Right lobe of liver (tissue), 6 donors: ENCODE results near the gene BMAL2. TPM values are rescaled to one million over a fixed set of nuclear protein-coding genes. Genes with fewer than 3 reads are reported as not detected.

Source experiments
- ATAC-seq, 4 donors: fragments of 200-7000 bp; cut with Tn5 transposase; one replicate each; pipeline ENCODE4 v1.9.1; 2020; ENCODE audit warnings: mild to moderate bottlenecking in 4 of 4, moderate library complexity in 4 of 4
- DNase-seq, 3 donors: peaks; one replicate each; pipeline ENCODE4 v3.0.0-alpha.2; 2020
- H3K27ac ChIP-seq, 3 donors: fragments of 200-600 bp; one replicate each; pipeline ENCODE4 v1.8.0; 2022
- H3K27me3 ChIP-seq, 2 donors: fragments of 200-600 bp; one replicate each; pipeline ENCODE4 v1.8.0; 2022
- H3K36me3 ChIP-seq, 4 donors: fragments of 200-600 bp; sonication (generic) in 1 of 4; one replicate each; pipeline versions ENCODE4 v1.5.1 to v1.8.0; 2017 to 2022; ENCODE audit warnings: control low read depth in 1 of 4
- H3K4me1 ChIP-seq, 4 donors: fragments of 200-600 bp; sonication (generic) in 1 of 4; one replicate each; pipeline versions ENCODE4 v1.5.1 to v1.8.0; 2017 to 2022; ENCODE audit warnings: control low read depth in 1 of 4
- H3K4me3 ChIP-seq, 3 donors: fragments of 200-600 bp; one replicate each; pipeline ENCODE4 v1.8.0; 2022
- H3K9me3 ChIP-seq, 4 donors: fragments of 200-600 bp; sonication (generic) in 1 of 4; one replicate each; pipeline versions ENCODE4 v1.5.1 to v1.8.0; 2017 to 2022; ENCODE audit warnings: control low read depth in 1 of 4
- CTCF ChIP-seq, 4 donors: fragments of 200-600 bp in 3 of 4; fragments of 450-650 bp in 1 of 4; IDR thresholded peaks; one replicate each; pipeline versions ENCODE4 v1.5.1 to v1.8.0; 2016 to 2022; ENCODE audit warnings: antibody characterized with exemption in 4 of 4, mild to moderate bottlenecking in 2 of 4
- POLR2A ChIP-seq: fragments of 450-650 bp; IDR thresholded peaks from one replicate; pipeline ENCODE4 v1.6.1; 2017; ENCODE audit warnings: antibody characterized with exemption, mild to moderate bottlenecking
- WGBS: methylation state at CpG from one replicate; pipeline ENCODE4 v1.1.6; 2018; ENCODE audit warnings: low coverage, low lambda C conversion rate; ENCODE audit not compliant: insufficient coverage; ENCODE audit errors: missing lambda C conversion rate; 5-methylcytosine and 5-hydroxymethylcytosine counted together
- intact Hi-C, 2 donors: fragments of 100-400 bp; cut with DNase I; formaldehyde crosslinking; loops; one replicate each; pipeline versions ENCODE4 v1.11.2 to v1.14.1; 2022
- total RNA-seq, 6 experiments: library from RNA; depleted of rRNA in 2 of 6; stranded (reverse); fragments of >200 nt in 2 of 6; fragmentation: NEBNext Ultra II Directional in 3 of 6; extraction: Animal tissue kit (Norgen Biotek cat#: 25700) in 3 of 6; gene quantifications; one replicate each; pipeline versions ENCODE4 v1.1.0 to v1.2.4, GENCODE V29; 2016 to 2023
- donor health status: DM: no; HTN: yes; CAD: no.
- donor health status: DM: no; HTN: no; CAD: no.
- donor health status: DM: no; HTN: no; CAD: no.
- donor health status: DM: no; HTN: yes; CAD: no.
- donor health status: DM: no; HTN: yes; CAD: no.

The BMAL2 gene
- total RNA-seq, 6 experiments from 2014 or later: 2.6 to 22.5 (median 4.3) TPM

DNA sequence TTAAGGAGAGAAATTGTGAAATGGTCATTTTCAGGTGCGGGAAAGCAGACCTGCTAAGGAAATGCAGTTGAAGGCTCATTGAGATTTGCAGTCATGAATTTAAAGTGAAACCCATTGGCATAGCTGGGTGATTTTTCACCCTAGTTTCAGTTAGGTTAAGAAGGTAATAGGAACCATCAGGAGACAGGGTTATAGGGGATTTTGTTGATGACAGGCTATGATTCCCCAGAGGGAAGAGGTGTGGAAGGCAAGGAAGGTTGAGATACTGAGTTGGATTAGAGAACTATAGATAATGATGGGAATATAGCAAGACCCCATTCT is 22.7 kb upstream of the BMAL2 start:
- Histone ChIP-seq H3K36me3 (peaks cover 0 to 29% (median under 1%) of the 10 kb centered on the region in 4 donors), H3K27ac (no peak overlapping the region), H3K9me3 (no peaks in the 10 kb centered on the region), H3K4me3 (no peak overlapping the region), H3K27me3 (no peaks in the 10 kb centered on the region), H3K4me1 (no peaks in the 10 kb centered on the region)
- WGBS: 100% methylated on average over 1 of the region's 1 CpG
- intact Hi-C loops: loop anchor here in 1 of 2 donors (5.0 kb wide), 1 partner anchor 293 kb away; no protein-coding TSS in a partner anchor
- no peak for ATAC-seq
- TF ChIP-seq POLR2A: no peak
- TF ChIP-seq CTCF (IDR thresholded peaks at IDR 0.05): no peak
- DNase-seq: no peak

DNA sequence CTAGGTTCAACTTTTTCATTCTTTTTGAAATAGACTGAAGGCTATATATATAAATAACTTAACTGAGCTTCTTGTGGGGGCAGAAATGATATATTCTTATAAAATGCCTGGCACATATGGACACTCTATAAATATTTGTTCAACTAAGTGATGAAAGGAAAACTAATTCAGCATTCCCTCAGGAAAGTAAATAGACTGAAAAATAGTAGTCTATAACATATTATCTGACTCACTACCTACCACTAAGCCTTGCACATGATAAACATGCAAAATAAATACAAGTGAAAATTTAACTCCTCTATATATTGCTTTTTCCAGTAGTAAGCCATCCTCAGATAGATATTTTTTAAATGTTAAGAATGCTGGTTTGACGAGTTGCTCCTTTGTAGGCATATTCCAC is 15.7 kb upstream of the BMAL2 start:
- TF ChIP-seq CTCF (IDR thresholded peaks at IDR 0.05) (no peak), POLR2A (no peak)
- Histone ChIP-seq H3K36me3 (peaks cover 2 to 43% (median 3%) of the 10 kb centered on the region in 4 donors), H3K27me3 (no peaks in the 10 kb centered on the region), H3K4me3 (no peak overlapping the region), H3K9me3 (no peaks in the 10 kb centered on the region), H3K27ac (no peak overlapping the region), H3K4me1 (no peaks in the 10 kb centered on the region)
- intact Hi-C loops: no loop called here
- WGBS: 81% methylated on average over 1 of the region's 1 CpG
- no peak for DNase-seq
- no peak for ATAC-seq

DNA sequence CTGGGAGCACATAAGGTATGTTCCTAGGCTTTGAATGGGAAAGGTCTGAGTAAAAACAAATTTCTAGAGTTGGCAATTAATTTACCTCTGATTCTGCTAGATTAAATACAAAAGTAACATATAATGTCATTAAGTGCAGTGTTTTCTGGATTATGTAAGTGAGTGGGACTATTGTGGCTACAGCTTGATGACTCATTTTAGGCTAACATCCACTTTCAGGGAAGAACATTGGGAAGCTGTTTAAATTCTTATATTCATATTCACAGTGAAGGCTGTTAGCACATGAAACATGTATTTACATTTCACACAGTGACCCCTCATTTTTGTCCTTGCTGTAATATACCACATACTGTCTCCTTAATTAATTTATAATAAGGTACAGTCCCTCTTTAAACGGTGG is 13.2 kb upstream of the BMAL2 start:
- peaks cover 0 to 6% (median 0%) of the 10 kb centered on the region in 4 donors for H3K4me1 ChIP-seq
- DNase-seq: no peak
- no peak overlapping the region for H3K4me3 ChIP-seq
- no peak for TF ChIP-seq CTCF (IDR thresholded peaks at IDR 0.05)
- TF ChIP-seq POLR2A: no peak
- H3K36me3 ChIP-seq: peaks cover 3 to 46% (median 7%) of the 10 kb centered on the region in 4 donors
- intact Hi-C loops: no loop called here
- no peaks in the 10 kb centered on the region for H3K9me3 ChIP-seq
- ATAC-seq: peak in 1 of 4 donors; percentile 54
- no peak overlapping the region for H3K27ac ChIP-seq
- 68% methylated on average over 1 of the region's 1 CpG for WGBS
- no peaks in the 10 kb centered on the region for H3K27me3 ChIP-seq

DNA sequence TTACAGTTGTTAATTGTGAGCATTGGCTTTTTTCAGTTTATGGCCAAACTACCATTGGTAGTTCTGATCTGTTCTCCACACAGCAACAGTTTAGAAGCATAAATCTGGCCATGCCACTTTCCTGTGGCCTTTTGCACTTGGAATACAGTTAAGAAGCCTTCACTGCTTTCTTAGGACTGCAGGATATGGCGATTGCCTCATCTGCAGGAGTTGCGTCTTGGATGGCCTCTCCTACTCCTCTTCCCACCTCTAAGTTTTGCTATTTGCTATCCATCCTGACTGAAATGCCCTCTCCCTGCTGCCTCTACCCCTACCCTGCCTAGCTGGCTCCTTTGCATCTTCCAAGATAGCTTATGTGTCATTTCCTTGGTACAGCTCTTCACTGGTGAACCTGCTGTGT is 12.8 kb upstream of the BMAL2 start:
- intact Hi-C loops: no loop called here
- no CpG with 5 or more reads among the region's 2 CpGs for WGBS
- ATAC-seq: no peak
- peaks cover 0 to 8% (median 0%) of the 10 kb centered on the region in 4 donors for H3K4me1 ChIP-seq
- DNase-seq: no peak
- TF ChIP-seq CTCF (IDR thresholded peaks at IDR 0.05) (no peak), POLR2A (no peak)
- H3K27me3 ChIP-seq: no peaks in the 10 kb centered on the region
- no peak overlapping the region for H3K27ac ChIP-seq
- no peaks in the 10 kb centered on the region for H3K9me3 ChIP-seq
- H3K4me3 ChIP-seq: no peak overlapping the region
- peaks cover 3 to 42% (median 7%) of the 10 kb centered on the region in 4 donors for H3K36me3 ChIP-seq

DNA sequence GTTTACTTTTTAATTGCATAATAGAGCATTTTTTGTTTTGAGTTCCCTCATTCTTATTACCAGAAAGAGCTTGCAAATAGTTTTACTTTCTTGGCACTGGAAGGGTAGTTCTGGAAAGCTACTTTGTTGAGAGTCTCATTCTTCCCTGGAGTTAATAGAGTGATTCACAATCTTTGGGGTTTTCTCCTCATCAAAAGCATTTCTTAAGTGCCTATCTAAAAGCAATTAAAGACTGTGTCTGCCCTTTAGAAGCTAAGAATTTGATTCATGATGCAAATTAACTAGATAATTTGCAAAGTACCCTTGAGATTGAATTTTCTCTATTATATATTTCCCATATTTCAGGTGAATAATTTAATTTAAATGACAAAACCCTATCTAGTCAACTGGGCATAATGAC is 8.1 kb upstream of the BMAL2 start:
- TF ChIP-seq CTCF (IDR thresholded peaks at IDR 0.05): no peak
- no peak for TF ChIP-seq POLR2A
- Histone ChIP-seq H3K27ac (no peak overlapping the region), H3K27me3 (no peaks in the 10 kb centered on the region), H3K36me3 (peaks cover 0 to 28% (median 6%) of the 10 kb centered on the region in 4 donors), H3K9me3 (no peaks in the 10 kb centered on the region), H3K4me3 (no peak overlapping the region), H3K4me1 (peaks cover 0 to 8% (median 0%) of the 10 kb centered on the region in 4 donors)
- intact Hi-C loops: no loop called here
- no peak for DNase-seq
- ATAC-seq: peak in 1 of 4 donors; percentile 47
